ENCODE results near the gene TMEM248. TPM values are rescaled to one million over a fixed set of nuclear protein-coding genes. Genes with fewer than 3 reads are reported as not detected.
"Not testable (repeated sequence)": the region's sequence is repeated elsewhere in the genome, so short reads cannot be mapped to it uniquely, and the experiment has no call there.

Gene TMEM248
- polyA plus RNA-seq, 1 donor from 2014 or later = 41.8 TPM

DNA sequence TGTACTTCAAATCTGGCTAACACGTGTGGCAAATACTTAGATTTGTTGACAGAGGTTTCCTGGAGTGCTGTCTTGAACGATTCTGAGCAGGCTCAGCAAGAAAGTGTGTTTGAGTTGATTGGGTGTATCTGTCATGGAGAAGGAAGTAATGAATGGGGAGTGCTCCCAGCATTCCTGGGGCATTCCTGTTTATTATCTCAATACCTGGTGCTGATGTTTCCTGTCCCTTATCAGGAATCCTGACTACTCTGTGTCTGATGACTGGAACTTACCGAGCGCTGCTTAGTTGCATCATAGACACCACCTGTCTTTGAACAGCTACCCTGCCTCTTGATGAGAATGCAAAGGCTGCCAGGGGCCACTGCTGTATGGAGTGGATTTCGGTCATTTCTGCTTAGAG, 41.0 kb upstream of the TMEM248 start:
- Histone ChIP-seq H3K36me3 (ENCODE audit: insufficient read depth, low read length) (no peaks in the 10 kb centered on the region), H2AFZ (ENCODE audit: low read depth, low read length) (no peak overlapping the region), H3K9me2 (ENCODE audit: insufficient read depth, low read length) (no peaks in the 10 kb centered on the region), H3F3A (ENCODE audit: insufficient read depth, low read length, poor library complexity, severe bottlenecking) (no peaks in the 10 kb centered on the region), H3K9me3 (ENCODE audit: low read length) (no peaks in the 10 kb centered on the region), H3K27ac (ENCODE audit: low read length) (no peak overlapping the region), H3K4me3 (ENCODE audit: low read length) (no peak overlapping the region), H3K4me2 (ENCODE audit: low read length) (no peak overlapping the region), H3K79me2 (replicated peaks; ENCODE audit: insufficient read depth, low read length) (no peaks in the 10 kb centered on the region), H4K20me1 (ENCODE audit: insufficient read depth) (no peaks in the 10 kb centered on the region), H3K27me3 (ENCODE audit: insufficient read depth, low read depth, low read length) (no peaks in the 10 kb centered on the region), H3K9ac (ENCODE audit: low read length) (no peak overlapping the region)
- no peak for TF ChIP-seq POLR2AphosphoS5 (IDR thresholded peaks at IDR 0.05)
- no peak for TF ChIP-seq SMC3 (conservative IDR thresholded peaks at IDR 0.05; ENCODE audit: poor library complexity)
- TF ChIP-seq, protein P1, sequence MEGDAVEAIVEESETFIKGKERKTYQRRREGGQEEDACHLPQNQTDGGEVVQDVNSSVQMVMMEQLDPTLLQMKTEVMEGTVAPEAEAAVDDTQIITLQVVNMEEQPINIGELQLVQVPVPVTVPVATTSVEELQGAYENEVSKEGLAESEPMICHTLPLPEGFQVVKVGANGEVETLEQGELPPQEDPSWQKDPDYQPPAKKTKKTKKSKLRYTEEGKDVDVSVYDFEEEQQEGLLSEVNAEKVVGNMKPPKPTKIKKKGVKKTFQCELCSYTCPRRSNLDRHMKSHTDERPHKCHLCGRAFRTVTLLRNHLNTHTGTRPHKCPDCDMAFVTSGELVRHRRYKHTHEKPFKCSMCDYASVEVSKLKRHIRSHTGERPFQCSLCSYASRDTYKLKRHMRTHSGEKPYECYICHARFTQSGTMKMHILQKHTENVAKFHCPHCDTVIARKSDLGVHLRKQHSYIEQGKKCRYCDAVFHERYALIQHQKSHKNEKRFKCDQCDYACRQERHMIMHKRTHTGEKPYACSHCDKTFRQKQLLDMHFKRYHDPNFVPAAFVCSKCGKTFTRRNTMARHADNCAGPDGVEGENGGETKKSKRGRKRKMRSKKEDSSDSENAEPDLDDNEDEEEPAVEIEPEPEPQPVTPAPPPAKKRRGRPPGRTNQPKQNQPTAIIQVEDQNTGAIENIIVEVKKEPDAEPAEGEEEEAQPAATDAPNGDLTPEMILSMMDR (IDR thresholded peaks at IDR 0.05; ENCODE audit: poor library complexity, severe bottlenecking) = no peak
- TF ChIP-seq TAF1 (IDR thresholded peaks at IDR 0.05; ENCODE audit: low read depth) = no peak
- TF ChIP-seq, protein P2, sequence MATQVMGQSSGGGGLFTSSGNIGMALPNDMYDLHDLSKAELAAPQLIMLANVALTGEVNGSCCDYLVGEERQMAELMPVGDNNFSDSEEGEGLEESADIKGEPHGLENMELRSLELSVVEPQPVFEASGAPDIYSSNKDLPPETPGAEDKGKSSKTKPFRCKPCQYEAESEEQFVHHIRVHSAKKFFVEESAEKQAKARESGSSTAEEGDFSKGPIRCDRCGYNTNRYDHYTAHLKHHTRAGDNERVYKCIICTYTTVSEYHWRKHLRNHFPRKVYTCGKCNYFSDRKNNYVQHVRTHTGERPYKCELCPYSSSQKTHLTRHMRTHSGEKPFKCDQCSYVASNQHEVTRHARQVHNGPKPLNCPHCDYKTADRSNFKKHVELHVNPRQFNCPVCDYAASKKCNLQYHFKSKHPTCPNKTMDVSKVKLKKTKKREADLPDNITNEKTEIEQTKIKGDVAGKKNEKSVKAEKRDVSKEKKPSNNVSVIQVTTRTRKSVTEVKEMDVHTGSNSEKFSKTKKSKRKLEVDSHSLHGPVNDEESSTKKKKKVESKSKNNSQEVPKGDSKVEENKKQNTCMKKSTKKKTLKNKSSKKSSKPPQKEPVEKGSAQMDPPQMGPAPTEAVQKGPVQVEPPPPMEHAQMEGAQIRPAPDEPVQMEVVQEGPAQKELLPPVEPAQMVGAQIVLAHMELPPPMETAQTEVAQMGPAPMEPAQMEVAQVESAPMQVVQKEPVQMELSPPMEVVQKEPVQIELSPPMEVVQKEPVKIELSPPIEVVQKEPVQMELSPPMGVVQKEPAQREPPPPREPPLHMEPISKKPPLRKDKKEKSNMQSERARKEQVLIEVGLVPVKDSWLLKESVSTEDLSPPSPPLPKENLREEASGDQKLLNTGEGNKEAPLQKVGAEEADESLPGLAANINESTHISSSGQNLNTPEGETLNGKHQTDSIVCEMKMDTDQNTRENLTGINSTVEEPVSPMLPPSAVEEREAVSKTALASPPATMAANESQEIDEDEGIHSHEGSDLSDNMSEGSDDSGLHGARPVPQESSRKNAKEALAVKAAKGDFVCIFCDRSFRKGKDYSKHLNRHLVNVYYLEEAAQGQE (IDR thresholded peaks at IDR 0.05; ENCODE audit: borderline replicate concordance) = no peak
- TF ChIP-seq EZH2 (IDR thresholded peaks at IDR 0.05; ENCODE audit: borderline replicate concordance, insufficient read depth, low read length, poor library complexity, severe bottlenecking) = no peak
- no peak for TF ChIP-seq EP300 (conservative IDR thresholded peaks at IDR 0.05; ENCODE audit: poor library complexity, severe bottlenecking)
- TF ChIP-seq RAD21 (conservative IDR thresholded peaks at IDR 0.05) = no peak
- TF ChIP-seq MXI1 (conservative IDR thresholded peaks at IDR 0.05; ENCODE audit: poor library complexity, severe bottlenecking) = no peak

DNA sequence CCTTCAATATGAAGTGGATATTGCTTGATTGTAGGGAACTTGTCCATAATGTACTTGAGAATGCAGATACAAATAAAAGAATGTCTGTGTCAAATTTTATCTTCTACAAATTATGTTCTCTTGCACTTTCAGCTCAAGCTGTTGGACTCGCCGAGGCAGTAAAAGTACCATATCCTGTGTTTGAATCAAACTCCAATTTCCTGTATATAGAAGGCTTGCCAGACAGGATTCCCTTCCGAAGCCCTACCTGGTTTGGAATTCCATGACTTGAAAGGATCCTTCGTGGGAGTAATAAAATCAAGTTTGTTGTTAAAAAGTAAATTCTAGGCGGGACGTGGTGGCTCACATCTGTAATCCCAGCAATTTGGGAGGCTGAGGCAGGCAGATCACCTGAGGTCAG, 40.4 kb upstream of the TMEM248 start:
- not testable (repeated sequence) for H3K4me2 ChIP-seq (ENCODE audit: low read length); H3K4me3 ChIP-seq (ENCODE audit: low read length); H4K20me1 ChIP-seq (ENCODE audit: insufficient read depth); H3K27ac ChIP-seq (ENCODE audit: low read length); H3K9me2 ChIP-seq (ENCODE audit: insufficient read depth, low read length); H3K79me2 ChIP-seq (replicated peaks; ENCODE audit: insufficient read depth, low read length); H3K9me3 ChIP-seq (ENCODE audit: low read length); H3K36me3 ChIP-seq (ENCODE audit: insufficient read depth, low read length); H3F3A ChIP-seq (ENCODE audit: insufficient read depth, low read length, poor library complexity, severe bottlenecking); H2AFZ ChIP-seq (ENCODE audit: low read depth, low read length); H3K27me3 ChIP-seq (ENCODE audit: insufficient read depth, low read depth, low read length); H3K9ac ChIP-seq (ENCODE audit: low read length)

DNA sequence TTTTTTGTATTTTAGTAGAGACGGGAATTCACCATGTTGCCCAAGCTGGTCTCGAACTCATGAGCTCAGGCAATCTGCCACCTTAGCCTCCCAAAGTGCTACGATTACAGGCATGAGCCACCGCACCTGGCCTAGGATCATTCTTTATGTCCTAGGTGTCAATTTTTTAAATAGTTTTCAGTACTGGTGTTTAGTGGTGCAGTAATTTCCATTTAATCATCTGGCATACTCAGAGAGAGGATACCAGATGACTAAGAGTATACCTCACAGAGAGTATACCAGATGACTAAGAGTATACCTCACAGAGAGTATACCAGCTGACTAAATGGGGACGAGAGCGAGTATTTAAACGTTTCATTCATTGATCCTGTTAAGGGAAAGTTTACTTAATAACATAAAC, 37.3 kb upstream of the TMEM248 start:
- no peaks in the 10 kb centered on the region for H3K27me3 ChIP-seq (ENCODE audit: insufficient read depth, low read depth, low read length)
- no peak overlapping the region for H3K4me3 ChIP-seq (ENCODE audit: low read length)
- no peak overlapping the region for H3K4me2 ChIP-seq (ENCODE audit: low read length)
- H3K36me3 ChIP-seq (ENCODE audit: insufficient read depth, low read length) = no peaks in the 10 kb centered on the region
- H4K20me1 ChIP-seq (ENCODE audit: insufficient read depth) = no peaks in the 10 kb centered on the region
- H3K79me2 ChIP-seq (replicated peaks; ENCODE audit: insufficient read depth, low read length) = no peaks in the 10 kb centered on the region
- H2AFZ ChIP-seq (ENCODE audit: low read depth, low read length) = no peak overlapping the region
- H3K9ac ChIP-seq (ENCODE audit: low read length) = no peak overlapping the region
- H3F3A ChIP-seq (ENCODE audit: insufficient read depth, low read length, poor library complexity, severe bottlenecking) = no peaks in the 10 kb centered on the region
- H3K9me3 ChIP-seq (ENCODE audit: low read length) = no peaks in the 10 kb centered on the region
- TF ChIP-seq SMC3 (conservative IDR thresholded peaks at IDR 0.05; ENCODE audit: poor library complexity) = no peak
- H3K27ac ChIP-seq (ENCODE audit: low read length) = no peak overlapping the region
- no peaks in the 10 kb centered on the region for H3K9me2 ChIP-seq (ENCODE audit: insufficient read depth, low read length)

DNA sequence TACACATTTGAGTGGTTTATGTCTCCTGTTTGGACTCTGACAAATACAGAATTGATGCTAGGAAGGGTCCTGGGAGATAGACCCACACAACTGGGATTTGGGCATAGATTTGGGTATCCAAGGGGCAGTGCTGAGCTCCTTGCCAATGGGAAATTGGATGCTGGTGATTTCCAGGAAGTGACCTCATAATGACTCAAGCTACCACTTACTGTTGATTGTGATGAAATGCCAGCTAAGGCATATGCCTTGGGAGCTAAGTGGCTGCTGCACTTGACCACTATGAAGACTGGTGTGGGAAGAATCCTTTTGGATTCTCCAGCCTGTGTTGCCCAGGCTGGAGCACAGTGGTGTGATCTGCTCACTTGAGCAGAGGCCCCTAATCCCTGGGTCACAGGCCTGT, 36.5 kb upstream of the TMEM248 start:
- H3K9me3 ChIP-seq (ENCODE audit: low read length); H3K4me3 ChIP-seq (ENCODE audit: low read length); H3F3A ChIP-seq (ENCODE audit: insufficient read depth, low read length, poor library complexity, severe bottlenecking); H3K36me3 ChIP-seq (ENCODE audit: insufficient read depth, low read length); H3K79me2 ChIP-seq (replicated peaks; ENCODE audit: insufficient read depth, low read length); H3K9ac ChIP-seq (ENCODE audit: low read length); H3K9me2 ChIP-seq (ENCODE audit: insufficient read depth, low read length); H4K20me1 ChIP-seq (ENCODE audit: insufficient read depth); H2AFZ ChIP-seq (ENCODE audit: low read depth, low read length); H3K27me3 ChIP-seq (ENCODE audit: insufficient read depth, low read depth, low read length); H3K27ac ChIP-seq (ENCODE audit: low read length); H3K4me2 ChIP-seq (ENCODE audit: low read length): not testable (repeated sequence)
